A549 treated with ZK216348 at 1 μM for 4 hours (cell line): Measurements from ENCODE around the gene SYNE1. TPM values are rescaled to one million over a fixed set of nuclear protein-coding genes. Genes with fewer than 3 reads are reported as not detected.

ENCODE experiments used
- total RNA-seq: library from RNA; stranded (reverse); fragments of 200-300 nt; extraction: Qiagen RNA extraction; gene quantifications from 5 replicates; pipeline ENCODE4 v1.2.3, GENCODE V29; 2022; ENCODE audit warnings: low read depth

Gene SYNE1, protein sequence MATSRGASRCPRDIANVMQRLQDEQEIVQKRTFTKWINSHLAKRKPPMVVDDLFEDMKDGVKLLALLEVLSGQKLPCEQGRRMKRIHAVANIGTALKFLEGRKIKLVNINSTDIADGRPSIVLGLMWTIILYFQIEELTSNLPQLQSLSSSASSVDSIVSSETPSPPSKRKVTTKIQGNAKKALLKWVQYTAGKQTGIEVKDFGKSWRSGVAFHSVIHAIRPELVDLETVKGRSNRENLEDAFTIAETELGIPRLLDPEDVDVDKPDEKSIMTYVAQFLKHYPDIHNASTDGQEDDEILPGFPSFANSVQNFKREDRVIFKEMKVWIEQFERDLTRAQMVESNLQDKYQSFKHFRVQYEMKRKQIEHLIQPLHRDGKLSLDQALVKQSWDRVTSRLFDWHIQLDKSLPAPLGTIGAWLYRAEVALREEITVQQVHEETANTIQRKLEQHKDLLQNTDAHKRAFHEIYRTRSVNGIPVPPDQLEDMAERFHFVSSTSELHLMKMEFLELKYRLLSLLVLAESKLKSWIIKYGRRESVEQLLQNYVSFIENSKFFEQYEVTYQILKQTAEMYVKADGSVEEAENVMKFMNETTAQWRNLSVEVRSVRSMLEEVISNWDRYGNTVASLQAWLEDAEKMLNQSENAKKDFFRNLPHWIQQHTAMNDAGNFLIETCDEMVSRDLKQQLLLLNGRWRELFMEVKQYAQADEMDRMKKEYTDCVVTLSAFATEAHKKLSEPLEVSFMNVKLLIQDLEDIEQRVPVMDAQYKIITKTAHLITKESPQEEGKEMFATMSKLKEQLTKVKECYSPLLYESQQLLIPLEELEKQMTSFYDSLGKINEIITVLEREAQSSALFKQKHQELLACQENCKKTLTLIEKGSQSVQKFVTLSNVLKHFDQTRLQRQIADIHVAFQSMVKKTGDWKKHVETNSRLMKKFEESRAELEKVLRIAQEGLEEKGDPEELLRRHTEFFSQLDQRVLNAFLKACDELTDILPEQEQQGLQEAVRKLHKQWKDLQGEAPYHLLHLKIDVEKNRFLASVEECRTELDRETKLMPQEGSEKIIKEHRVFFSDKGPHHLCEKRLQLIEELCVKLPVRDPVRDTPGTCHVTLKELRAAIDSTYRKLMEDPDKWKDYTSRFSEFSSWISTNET (N-terminal part only)
- 23.9 to 31.3 TPM (median 28.0 TPM) in 5 replicates for total RNA-seq

DNA sequence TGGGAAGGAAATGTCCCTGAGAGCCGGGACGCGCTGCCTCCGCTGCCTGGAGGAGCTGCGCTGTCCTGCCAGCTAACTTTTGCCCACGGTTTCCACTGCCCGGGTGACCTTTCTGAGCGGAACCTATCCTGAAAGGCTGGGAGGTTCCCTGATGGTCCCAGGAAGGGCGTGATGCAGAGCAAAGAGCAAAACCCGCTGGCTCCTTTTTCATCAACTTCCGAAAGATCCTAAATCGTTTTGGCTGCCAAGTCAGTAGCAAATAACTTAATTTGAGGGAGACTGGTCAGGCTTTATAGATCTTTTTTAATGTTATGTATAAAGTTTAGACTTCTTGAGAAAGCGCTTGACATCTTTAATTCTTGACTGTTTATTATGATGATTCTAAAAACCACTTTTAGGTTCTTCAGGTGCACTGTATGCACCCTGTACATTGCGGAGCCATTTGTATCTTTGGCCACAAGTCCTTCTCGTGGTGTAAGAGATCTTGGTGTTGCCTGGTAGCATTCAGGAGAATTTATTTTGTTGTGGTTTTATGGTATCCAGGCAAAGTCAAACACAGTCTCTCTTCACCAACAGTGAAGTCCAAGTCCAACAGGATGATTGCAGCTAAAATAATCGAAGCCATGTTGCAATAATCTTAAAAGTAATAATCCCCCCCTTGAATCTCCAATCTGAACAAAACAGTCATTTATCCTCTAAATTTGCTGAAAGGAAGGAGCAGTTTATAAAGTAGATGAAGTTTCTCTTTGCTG is at the start of gene SYNE1:
Gene SYNE1 (minus strand): TSS at position 67 of the 752 bp plus-strand sequence. CDS start 9,031 bp downstream, outside the sequence.

Other genes with a start within 250 kb of the SYNE1 start
- 0.05 to 0.11 TPM (median 0.08 TPM) in 4 of 5 replicates, not detected in the other for gene MYCT1, start 60.5 kb upstream of the SYNE1 start, total RNA-seq
- not detected in 5 replicates for gene VIP, start 113.4 kb upstream of the SYNE1 start, total RNA-seq